ENCODE measurements around the gene GPR101. TPM values are rescaled to one million over a fixed set of nuclear protein-coding genes. Genes with fewer than 3 reads are reported as not detected.

Gene GPR101
- total and polyA plus RNA-seq, 9 of the 15 experiments (the other 6 are each of a cell fraction or from before 2014, with no cell fraction given): not detected

DNA sequence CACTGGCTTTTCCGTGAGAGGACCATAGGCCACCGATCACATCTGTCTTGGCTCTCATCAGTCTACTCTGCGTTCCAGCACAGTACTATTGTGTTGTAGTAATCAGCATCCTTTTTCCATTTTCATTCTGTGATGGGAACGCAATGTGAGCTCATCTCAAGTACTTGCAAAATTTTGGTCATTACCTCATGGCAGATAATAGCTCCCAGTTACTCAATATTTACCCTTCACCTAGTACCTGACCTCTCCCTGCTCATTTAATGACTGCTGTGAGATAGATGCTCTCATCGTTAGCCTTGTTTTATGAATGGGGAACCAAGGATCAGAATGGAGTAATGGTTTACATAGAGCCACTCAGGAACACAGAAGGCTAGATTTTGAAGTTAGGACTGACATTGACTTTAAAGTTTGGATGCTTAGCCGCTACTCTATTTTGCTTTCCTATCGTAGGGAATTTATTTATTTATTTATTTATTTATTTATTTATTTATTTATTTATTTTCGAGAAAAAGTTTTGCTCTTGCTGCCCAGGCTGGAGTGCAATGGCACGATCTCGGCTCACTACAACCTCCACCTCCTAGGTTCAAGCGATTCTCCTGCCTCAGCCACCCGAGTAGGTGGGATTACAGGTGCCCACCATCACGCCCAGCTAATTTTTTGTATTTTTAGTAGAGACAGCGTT, 6.5 kb upstream of the GPR101 start:
- Histone ChIP-seq H3K4me1 (replicated peaks in 1 of 2; ENCODE audit: control insufficient read depth in 2 of 2, insufficient read depth in 2 of 2, low read length in 2 of 2) (no peaks in the 10 kb centered on the region), H4K20me1 (replicated peaks; ENCODE audit: control insufficient read depth, insufficient read depth, low read length) (no peaks in the 10 kb centered on the region), H3K36me3 (ENCODE audit: control insufficient read depth, insufficient read depth, low read length) (no peaks in the 10 kb centered on the region), H3K9me3 (replicated peaks; ENCODE audit: control insufficient read depth, insufficient read depth, low read depth, low read length) (no peaks in the 10 kb centered on the region), H3K4me3 (no peak overlapping the region), H3K9ac (ENCODE audit: insufficient read depth in 1 of 2, low read depth in 2 of 2, low read length in 2 of 2) (no peak overlapping the region), H3K9me1 (ENCODE audit: control insufficient read depth, insufficient read depth, low read length) (no peaks in the 10 kb centered on the region), H3K4me2 (ENCODE audit: insufficient read depth, low read length) (no peak overlapping the region), H2AFZ (ENCODE audit: low read depth, low read length) (no peak overlapping the region), H3K27me3 (ENCODE audit: control insufficient read depth in 2 of 2, insufficient read depth in 2 of 2, low read length in 2 of 2) (peaks cover 0 to 2% of the 10 kb centered on the region in 2 experiments; a peak in 2 of 5 replicates), H3K27ac (ENCODE audit: extremely low read depth, low read depth, low read length) (no peak overlapping the region), H3K79me2 (ENCODE audit: control insufficient read depth, insufficient read depth, low read length) (no peaks in the 10 kb centered on the region)
- FAIRE-seq (no peak), DNase-seq (ENCODE audit: extremely low read depth in 1 of 4, low spot score in 3 of 4) (no peak), ATAC-seq (no peak)
- ChIA-PET POLR2A (no interaction called here), CTCF (ENCODE audit: low intra/inter-chr PET ratio) (no interaction called here)
- WGBS (ENCODE audit: insufficient coverage, low coverage, missing lambda C conversion rate): 3% methylated on average over 14 of the region's 14 CpGs
- BruUV-seq (replicated peaks): no TSS peak
- in situ Hi-C loops (cut with MboI): no loop called here
- intact Hi-C loops (cut with micrococcal nuclease): no loop called here
- TF ChIP-seq DDX20 (tag; IDR thresholded peaks at IDR 0.05; ENCODE audit: low read depth): no peak
- TF ChIP-seq ZNF785 (CRISPR knock-in tag; IDR thresholded peaks at IDR 0.05): no peak
- no peak for TF ChIP-seq MBD2 (IDR thresholded peaks at IDR 0.05; ENCODE audit: borderline replicate concordance, low read depth)
- no peak for TF ChIP-seq CBX5 (IDR thresholded peaks at IDR 0.05; ENCODE audit: borderline replicate concordance, low read depth)
- TF ChIP-seq, protein P1, sequence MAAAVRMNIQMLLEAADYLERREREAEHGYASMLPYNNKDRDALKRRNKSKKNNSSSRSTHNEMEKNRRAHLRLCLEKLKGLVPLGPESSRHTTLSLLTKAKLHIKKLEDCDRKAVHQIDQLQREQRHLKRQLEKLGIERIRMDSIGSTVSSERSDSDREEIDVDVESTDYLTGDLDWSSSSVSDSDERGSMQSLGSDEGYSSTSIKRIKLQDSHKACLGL (CRISPR knock-in tag; IDR thresholded peaks at IDR 0.05; ENCODE audit: borderline replicate concordance, poor library complexity, severe bottlenecking): no peak
- no peak for TF ChIP-seq ZEB2 (IDR thresholded peaks at IDR 0.05)
- no peak for TF ChIP-seq MECOM (CRISPR knock-in tag; IDR thresholded peaks at IDR 0.05)
- TF ChIP-seq, protein P2, sequence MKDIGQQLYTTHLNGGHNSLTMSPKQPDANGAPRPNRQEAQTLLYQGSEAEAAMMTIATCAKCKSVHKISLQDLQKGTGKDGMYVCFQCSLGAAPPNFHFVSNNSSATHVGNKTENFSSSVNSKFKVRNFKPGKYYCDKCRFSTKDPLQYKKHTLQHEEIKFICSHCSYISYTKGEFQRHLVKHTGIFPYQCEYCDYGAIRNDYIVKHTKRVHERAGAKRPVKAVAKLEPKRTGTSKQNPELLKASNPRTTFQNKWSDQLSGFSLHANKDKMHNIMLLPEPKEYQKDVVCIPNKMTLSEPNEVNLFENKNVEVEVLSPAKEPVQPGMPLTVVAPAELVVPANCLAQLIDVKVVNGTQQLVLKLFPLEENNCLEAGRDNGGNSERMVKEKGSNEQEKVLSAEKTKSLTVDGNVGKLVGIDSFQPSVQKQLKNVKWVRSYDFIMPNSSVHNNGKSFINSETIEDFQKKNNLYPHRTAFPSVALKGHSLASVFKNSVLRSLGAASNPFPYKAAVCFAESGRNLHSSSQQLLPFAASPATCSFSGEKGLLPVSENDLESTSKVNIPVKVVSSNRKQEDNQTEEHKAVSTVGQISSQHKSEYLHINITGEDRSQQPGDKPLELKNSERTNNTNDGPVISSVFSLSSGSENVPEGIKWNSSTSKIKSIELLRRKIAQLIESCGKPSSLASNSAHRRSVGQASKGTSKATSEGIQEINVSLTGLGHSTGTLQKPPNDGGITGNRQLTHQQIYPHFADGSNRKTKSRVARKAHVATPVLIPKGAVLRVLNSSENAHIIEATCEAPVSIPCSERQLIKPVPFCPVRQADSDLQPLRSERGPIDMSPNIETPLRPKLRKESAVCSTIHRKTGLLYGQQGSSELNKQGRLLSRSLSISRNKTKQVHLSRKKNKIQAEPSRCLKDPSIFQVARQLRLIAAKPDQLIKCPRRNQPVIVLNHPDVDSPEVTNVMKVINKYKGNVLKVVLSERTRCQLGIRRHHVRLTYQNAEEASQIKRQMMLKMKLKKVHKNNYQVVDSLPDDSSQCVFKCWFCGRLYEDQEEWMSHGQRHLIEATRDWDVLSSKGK (CRISPR knock-in tag; IDR thresholded peaks at IDR 0.05): no peak
- no peak for TF ChIP-seq ZFPM2 (CRISPR knock-in tag; IDR thresholded peaks at IDR 0.05)
- no peak for TF ChIP-seq BCLAF1 (IDR thresholded peaks at IDR 0.05; ENCODE audit: borderline replicate concordance in 1 of 2, control insufficient read depth in 1 of 2, low read depth in 2 of 2, low read length in 1 of 2)
- no peak for TF ChIP-seq ZBTB49 (CRISPR knock-in tag; IDR thresholded peaks at IDR 0.05; ENCODE audit: borderline replicate concordance)
